Stimulated activated CD4-positive, alpha-beta T cell treated with anti-CD3 and anti-CD28 coated beads, Interleukin-2, amount 100 ng/mL, for 24 hours (primary cell): Measurements from ENCODE around the gene MEGF9.
"Not testable (repeated sequence)": the region's sequence is repeated elsewhere in the genome, so short reads cannot be mapped to it uniquely, and the experiment has no call there.

Source experiments
- DNase-seq, 2 donors: peaks; one replicate each; pipeline ENCODE4 v3.0.0-alpha.2; 2020

MEGF9 gene

GRCh38 chr9:120714088-120714845, at the start of gene MEGF9:
MEGF9 (minus strand) TSS chr9:120714470; CDS start chr9:120714358, 112 bp downstream.
- peak; percentile 97 to 98 for DNase-seq

- no peak for DNase-seq
Observed at GRCh38 chr9:120761006-120761405, 46.7 kb upstream of the MEGF9 start.

GRCh38 chr9:120759755-120760400, 45.6 kb upstream of the MEGF9 start:
- DNase-seq = no peak

GRCh38 chr9:120758544-120758943, 44.3 kb upstream of the MEGF9 start:
- DNase-seq = no peak

DNA sequence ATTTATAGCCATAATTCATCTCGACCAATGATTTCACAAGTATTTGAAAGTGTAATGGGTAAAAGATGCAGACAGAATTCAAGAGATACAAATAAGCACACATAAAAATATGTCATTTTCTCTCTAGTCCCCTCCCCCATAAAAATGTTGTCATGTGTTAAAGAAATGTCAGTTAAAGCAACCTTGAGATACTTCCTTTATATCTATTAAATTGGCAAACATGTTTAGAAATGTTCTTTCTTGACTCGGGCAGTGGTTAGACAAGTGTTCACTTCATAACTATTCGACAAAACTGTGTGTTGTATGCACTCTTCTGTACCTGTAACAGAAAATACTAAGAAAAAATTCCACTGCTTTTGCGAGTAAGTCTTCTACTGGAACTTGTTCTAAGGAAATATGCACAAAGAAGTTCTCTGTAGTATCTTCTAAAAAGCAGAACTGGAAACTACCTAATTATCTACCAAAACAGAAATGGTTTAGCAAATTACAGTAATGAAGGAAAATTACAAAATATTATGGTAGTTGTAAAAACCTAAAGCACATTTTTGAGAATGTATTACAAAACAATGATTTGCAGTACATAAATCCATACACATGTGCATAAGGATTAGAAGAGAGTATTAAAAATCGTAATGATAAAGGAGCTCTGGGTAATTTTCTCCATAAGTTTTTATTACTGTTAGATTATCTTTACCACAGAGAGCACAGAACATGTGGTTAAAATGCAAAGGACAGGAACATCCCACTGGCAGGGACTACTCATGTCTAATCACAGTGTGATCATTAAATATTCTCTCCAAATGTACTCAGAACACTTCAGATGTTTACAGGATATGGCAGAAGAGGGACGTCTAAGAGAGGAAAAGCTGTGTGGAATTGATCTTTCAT, 43.0 kb upstream of the MEGF9 start:
- DNase-seq = no peak

- DNase-seq = no peak
Observed at GRCh38 chr9:120756531-120756930, 42.3 kb upstream of the MEGF9 start.

DNA sequence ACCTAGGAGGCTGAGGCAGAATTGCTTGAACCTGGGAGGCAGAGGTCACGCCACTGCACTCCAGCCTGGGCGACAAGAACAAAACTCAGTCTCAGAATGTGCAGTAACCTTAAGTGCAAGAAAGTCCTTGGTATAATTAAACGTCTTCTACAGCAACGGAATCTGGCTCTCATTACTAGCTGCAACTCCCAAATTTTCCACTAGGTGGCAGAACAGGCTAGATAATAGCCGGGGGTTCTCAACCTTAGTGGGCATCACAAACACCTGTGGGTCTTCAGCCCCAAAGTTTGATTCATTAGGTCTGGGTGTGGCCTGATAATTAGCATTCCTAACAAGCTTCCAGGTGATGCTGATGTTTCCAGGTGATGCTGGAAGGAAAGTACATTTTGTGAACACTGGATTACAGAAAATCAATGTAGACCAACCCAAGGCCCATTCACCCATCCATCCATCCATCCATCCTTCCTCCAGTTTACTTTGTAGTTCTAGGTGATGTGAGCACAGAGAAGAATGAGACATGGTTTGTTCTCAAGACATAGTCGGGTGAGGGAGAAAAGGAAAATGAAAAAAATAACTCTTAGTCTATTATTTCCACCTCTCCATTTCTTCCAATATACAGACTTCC, 41.7 kb upstream of the MEGF9 start:
- peak; percentile 64 to 79 for DNase-seq

GRCh38 chr9:120755044-120755443, 40.8 kb upstream of the MEGF9 start:
- no peak for DNase-seq

DNA sequence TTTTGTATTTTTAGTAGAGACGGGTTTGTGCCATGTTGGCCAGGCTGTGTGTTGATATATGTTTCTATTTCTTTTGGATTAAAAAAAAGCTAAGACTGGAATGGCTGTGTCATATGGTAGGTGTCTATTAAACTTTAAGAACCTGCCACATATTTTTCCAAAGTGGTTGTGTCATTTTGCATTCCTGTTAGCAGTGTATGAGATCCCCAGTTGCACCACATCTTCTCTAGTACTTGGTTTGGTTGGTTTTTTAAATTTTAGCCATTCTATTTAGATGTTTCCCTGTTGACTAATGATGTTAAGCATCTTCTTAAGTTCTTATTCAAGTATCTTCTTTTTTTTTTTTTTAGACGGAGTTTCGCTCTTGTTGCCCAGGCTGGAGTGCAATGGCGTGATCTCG, 36.2 kb upstream of the MEGF9 start:
- DNase-seq = no peak

DNA sequence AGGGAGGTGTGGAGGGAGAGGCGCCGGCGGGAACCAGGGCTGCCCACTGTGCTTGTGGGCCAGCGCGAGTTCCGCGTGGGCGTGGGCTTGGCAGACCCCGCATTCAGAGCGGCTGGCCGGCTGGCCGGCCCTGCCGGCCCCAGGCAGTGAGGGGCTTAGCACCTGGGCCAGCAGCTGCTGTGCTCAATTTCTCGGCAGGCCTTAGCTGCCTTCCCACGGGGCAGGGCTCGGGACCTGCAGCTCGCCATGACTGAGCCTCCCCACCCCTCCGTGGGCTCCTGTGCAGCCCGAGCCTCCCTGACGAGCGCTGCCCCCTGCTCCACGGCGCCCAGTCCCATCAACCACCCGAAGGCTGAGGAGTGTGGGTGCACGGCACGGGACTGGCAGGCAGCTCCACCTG, 32.1 kb upstream of the MEGF9 start:
- DNase-seq = not testable (repeated sequence)

DNA sequence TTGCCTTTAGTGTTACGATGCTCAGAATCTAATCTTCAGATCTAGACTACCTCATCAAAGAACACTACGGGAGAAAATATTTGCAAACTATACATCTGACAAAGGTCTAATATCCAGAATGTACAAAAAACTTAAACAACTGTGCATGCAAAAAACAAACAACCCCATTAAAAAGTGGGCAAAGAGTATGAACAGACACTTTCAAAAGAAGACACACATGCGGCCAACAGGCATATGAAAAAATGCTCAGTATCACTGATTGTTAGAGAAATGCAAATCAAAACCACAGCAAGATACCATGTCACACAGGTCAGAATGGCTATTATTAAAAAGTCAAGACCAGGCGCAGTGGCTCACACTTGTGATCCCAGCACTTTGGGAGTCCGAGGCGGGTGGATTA, 31.0 kb upstream of the MEGF9 start:
- no peak for DNase-seq

- DNase-seq = no peak
Observed at GRCh38 chr9:120742951-120743416, 28.7 kb upstream of the MEGF9 start.

GRCh38 chr9:120741701-120742100, 27.4 kb upstream of the MEGF9 start:
- no peak for DNase-seq

GRCh38 chr9:120741191-120741590, 26.9 kb upstream of the MEGF9 start:
- DNase-seq = no peak

GRCh38 chr9:120740132-120740531, 25.9 kb upstream of the MEGF9 start:
- no peak for DNase-seq

- no peak for DNase-seq
Observed at GRCh38 chr9:120737416-120738165, 23.3 kb upstream of the MEGF9 start.

- DNase-seq = no peak
Observed at GRCh38 chr9:120736881-120737280, 22.6 kb upstream of the MEGF9 start.

DNA sequence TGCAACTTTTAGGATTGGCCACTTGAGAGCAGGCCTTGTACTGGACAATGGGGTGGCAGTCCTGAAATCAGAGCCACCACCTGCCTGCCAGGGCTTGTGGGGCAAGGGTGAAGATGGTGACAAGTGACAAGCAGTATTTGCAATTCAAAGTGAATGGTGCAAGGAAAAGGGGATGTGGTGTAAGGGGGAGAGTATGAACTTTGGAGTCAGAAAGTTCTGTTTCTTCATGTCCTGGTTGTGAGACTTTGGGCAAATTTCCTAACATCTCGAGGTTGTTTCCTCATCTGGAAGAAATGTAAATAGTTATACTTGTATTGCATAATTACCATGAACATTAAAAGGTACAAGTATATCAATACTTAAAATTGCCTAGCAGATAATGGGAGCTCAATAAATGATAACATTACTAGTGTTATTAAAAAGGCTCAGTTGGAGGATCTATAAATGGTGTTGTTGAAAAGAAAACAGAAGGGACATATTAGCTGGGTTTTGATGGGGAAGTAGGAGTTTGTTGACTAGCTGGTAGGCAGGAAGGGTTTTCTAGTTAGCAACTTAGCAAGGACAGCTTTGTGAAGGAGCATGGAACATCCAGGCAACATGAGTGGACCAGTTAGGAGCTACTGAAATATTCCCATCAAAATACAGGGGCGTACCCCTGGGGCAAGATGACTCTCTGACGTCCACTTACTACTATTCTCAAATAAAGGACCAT, 21.3 kb upstream of the MEGF9 start:
- no peak for DNase-seq

- no peak for DNase-seq
Observed at GRCh38 chr9:120734607-120735410, 20.5 kb upstream of the MEGF9 start.

DNA sequence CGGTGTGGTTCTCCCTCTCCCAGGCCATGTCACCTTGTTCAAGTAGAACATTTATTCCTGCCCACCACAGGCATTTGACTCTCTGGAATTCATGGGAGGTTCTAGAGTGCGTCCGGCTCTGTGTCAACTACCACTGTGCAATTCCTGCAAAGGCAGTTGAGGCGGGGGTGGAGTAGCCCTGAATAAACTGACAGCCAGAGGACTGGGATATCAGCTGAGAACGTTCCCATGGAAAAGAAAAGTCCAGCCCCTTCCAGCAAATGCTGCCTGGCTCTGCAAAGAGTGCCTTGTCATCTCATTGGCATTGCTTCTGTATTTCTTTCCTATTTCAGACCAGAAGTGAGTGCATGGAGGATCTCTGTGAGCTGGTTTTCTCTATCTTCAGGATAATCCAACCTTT, 18.9 kb upstream of the MEGF9 start:
- DNase-seq = no peak
